SK-N-SH (cell line): ENCODE results near the gene APBB1IP. TPM values are rescaled to one million over a fixed set of nuclear protein-coding genes. Genes with fewer than 3 reads are reported as not detected.
"Not testable (repeated sequence)": the region's sequence is repeated elsewhere in the genome, so short reads cannot be mapped to it uniquely, and the experiment has no call there.

Source experiments
- CTCF ChIA-PET: fragments of 300-600, 350-600 bp; formaldehyde crosslinking; extraction: SDS; loops from one replicate; lab custom pipeline; 2021; lab: Yijun Ruan, JAX
- POLR2A ChIA-PET: fragments of 350-600 bp; sonication (Branson Sonifier 250); formaldehyde crosslinking; extraction: SDS; loops from one replicate; lab custom pipeline; 2020; ENCODE audit warnings: antibody characterized with exemption, inconsistent platforms; lab: Yijun Ruan, JAX
- DNase-seq: peaks from one replicate; pipeline ENCODE4 v3.0.0; 2012
- H2AFZ ChIP-seq: fragments of 200-600 bp; sonication (generic); 2 replicates; pipeline ENCODE4 v1.8.1; 2016; ENCODE audit warnings: antibody characterized with exemption, mild to moderate bottlenecking, low read depth
- H3F3A ChIP-seq: fragments of 200-600 bp; sonication (generic); replicated peaks from 2 replicates; pipeline ENCODE3; 2016; ENCODE audit warnings: antibody characterized with exemption, mild to moderate bottlenecking; ENCODE audit not compliant: insufficient read depth
- H3K27ac ChIP-seq, 2 experiments: fragments of 200-500 bp in 1 of 2; fragments of 200-600 bp in 1 of 2; sonication (Bioruptor generic) in 1 of 2; sonication (generic), shearing (Covaris generic) in 1 of 2; 2 replicates each; pipeline versions ENCODE4 v1.5.1 to v1.6.1; 2014 to 2016; ENCODE audit warnings: low read depth in 2 of 2, inconsistent platforms in 1 of 2, low read length in 1 of 2, mild to moderate bottlenecking in 1 of 2, mixed read lengths in 1 of 2
- H3K27me3 ChIP-seq: fragments of 200-600 bp; sonication (generic), shearing (Covaris generic); 2 replicates; pipeline ENCODE4 v1.6.1; 2016; ENCODE audit warnings: mixed run types; ENCODE audit not compliant: insufficient read depth
- H3K36me3 ChIP-seq, 2 experiments: fragments of 200-500 bp in 1 of 2; fragments of 200-600 bp in 1 of 2; sonication (Bioruptor generic) in 1 of 2; sonication (generic) in 1 of 2; replicated peaks in 1 of 2; 2 replicates each; pipeline versions ENCODE3 to v1.5.1; 2014 to 2016; ENCODE audit warnings: low read length in 1 of 2, mild to moderate bottlenecking in 1 of 2; ENCODE audit not compliant: insufficient read depth in 2 of 2, control insufficient read depth in 1 of 2
- H3K4me1 ChIP-seq, 2 experiments: fragments of 200-500 bp in 1 of 2; fragments of 200-600 bp in 1 of 2; sonication (Bioruptor generic) in 1 of 2; sonication (generic), shearing (Covaris generic) in 1 of 2; 2 replicates each; pipeline versions ENCODE4 v1.5.1 to v1.6.1; 2014 to 2016; ENCODE audit warnings: low read depth in 1 of 2, low read length in 1 of 2, mixed run types in 1 of 2; ENCODE audit not compliant: insufficient read depth in 2 of 2, control insufficient read depth in 1 of 2
- H3K4me2 ChIP-seq: fragments of 200-600 bp; sonication (generic), shearing (Covaris generic); 2 replicates; pipeline ENCODE4 v1.6.1; 2017; ENCODE audit warnings: mixed run types
- H3K4me3 ChIP-seq, 2 experiments: fragments of 200-500 bp in 1 of 2; fragments of 200-600 bp in 1 of 2; sonication (Bioruptor generic) in 1 of 2; sonication (generic), shearing (Covaris generic) in 1 of 2; 2 replicates each; pipeline versions ENCODE4 v1.5.1 to v1.8.1; 2014 to 2016; ENCODE audit warnings: low read depth in 2 of 2, inconsistent platforms in 1 of 2, low read length in 1 of 2, mild to moderate bottlenecking in 1 of 2, mixed read lengths in 1 of 2, moderate library complexity in 1 of 2
- H3K79me2 ChIP-seq: fragments of 200-600 bp; sonication (generic); 2 replicates; pipeline ENCODE4 v1.8.1; 2017; ENCODE audit warnings: mild to moderate bottlenecking; ENCODE audit not compliant: insufficient read depth
- H3K9ac ChIP-seq: fragments of 200-600 bp; sonication (generic); 2 replicates; pipeline ENCODE4 v1.6.1; 2017; ENCODE audit warnings: mixed run types
- H3K9me2 ChIP-seq: fragments of 200-600 bp; sonication (generic); 2 replicates; pipeline ENCODE4 v1.6.1; 2017; ENCODE audit warnings: mixed run types
- H3K9me3 ChIP-seq: fragments of 200-600 bp; sonication (generic); 2 replicates; pipeline ENCODE4 v1.6.1; 2017; ENCODE audit warnings: mixed run types, mild to moderate bottlenecking, moderate library complexity
- H4K20me1 ChIP-seq: fragments of 200-600 bp; sonication (generic); 2 replicates; pipeline ENCODE4 v1.6.1; 2017; ENCODE audit warnings: mild to moderate bottlenecking, mixed run types; ENCODE audit not compliant: insufficient read depth
- EP300 ChIP-seq, 2 experiments: IDR thresholded peaks; 2 replicates each; pipeline versions ENCODE4 v1.4.0 to v1.6.1; 2012; ENCODE audit warnings: borderline replicate concordance in 1 of 2, low read depth in 1 of 2, low read length in 1 of 2
- EZH2phosphoT487 ChIP-seq: fragments of 200-600 bp; sonication (generic); IDR thresholded peaks from 2 replicates; pipeline ENCODE4 v1.6.1; 2017; ENCODE audit warnings: low read depth, mixed run types, mild to moderate bottlenecking, antibody characterized with exemption, moderate library complexity, borderline replicate concordance
- FOXM1 ChIP-seq: IDR thresholded peaks from 2 replicates; pipeline ENCODE4 v1.4.0; 2012; ENCODE audit warnings: low read depth, mild to moderate bottlenecking
- IRF3 ChIP-seq: fragments of 150-350 bp; IDR thresholded peaks from 2 replicates; pipeline ENCODE4 v1.6.1; 2016; ENCODE audit warnings: mild to moderate bottlenecking, low read depth, low read length
- MXI1 ChIP-seq: IDR thresholded peaks from 2 replicates; pipeline ENCODE4 v1.6.1; 2012; ENCODE audit warnings: mild to moderate bottlenecking, low read depth, low read length, improper control_type of control experiment
- NRF1 ChIP-seq: IDR thresholded peaks from 2 replicates; pipeline ENCODE4 v1.6.1; 2012; ENCODE audit warnings: low read depth, mild to moderate bottlenecking, low read length
- REST ChIP-seq: IDR thresholded peaks from 2 replicates; pipeline ENCODE4 v1.6.1; 2012; ENCODE audit warnings: mild to moderate bottlenecking, low read depth, low read length, moderate library complexity
- SIN3A ChIP-seq: IDR thresholded peaks from 2 replicates; pipeline ENCODE4 v1.6.1; 2012; ENCODE audit warnings: low read depth, mild to moderate bottlenecking, low read length, moderate library complexity, borderline replicate concordance
- SMC3 ChIP-seq: IDR thresholded peaks from 2 replicates; pipeline ENCODE4 v1.6.1; 2012; ENCODE audit warnings: low read depth, low read length, improper control_type of control experiment
- WGBS: methylation state at CpG from one replicate; pipeline ENCODE4 v1.1.6; 2017; ENCODE audit warnings: low lambda C conversion rate; 5-methylcytosine and 5-hydroxymethylcytosine counted together
- polyA plus RNA-seq, 3 experiments: library from polyadenylated mRNA; depleted of rRNA; stranded (reverse); fragments of >200 nt; gene quantifications; 2 replicates each; pipeline ENCODE4 v1.2.3, GENCODE V29; 2012
- TF ChIP-seq, protein P1 (sequence below): IDR thresholded peaks from 2 replicates; pipeline ENCODE4 v1.4.0; 2012; ENCODE audit warnings: low read depth, borderline replicate concordance

Gene APBB1IP
- polyA plus RNA-seq, 1 of the 3 experiments (the other 2 are of a cell fraction), result not detected

- TF ChIP-seq REST (no peak), SMC3 (no peak), SIN3A (no peak), NRF1 (no peak)
- TF ChIP-seq, protein P1, sequence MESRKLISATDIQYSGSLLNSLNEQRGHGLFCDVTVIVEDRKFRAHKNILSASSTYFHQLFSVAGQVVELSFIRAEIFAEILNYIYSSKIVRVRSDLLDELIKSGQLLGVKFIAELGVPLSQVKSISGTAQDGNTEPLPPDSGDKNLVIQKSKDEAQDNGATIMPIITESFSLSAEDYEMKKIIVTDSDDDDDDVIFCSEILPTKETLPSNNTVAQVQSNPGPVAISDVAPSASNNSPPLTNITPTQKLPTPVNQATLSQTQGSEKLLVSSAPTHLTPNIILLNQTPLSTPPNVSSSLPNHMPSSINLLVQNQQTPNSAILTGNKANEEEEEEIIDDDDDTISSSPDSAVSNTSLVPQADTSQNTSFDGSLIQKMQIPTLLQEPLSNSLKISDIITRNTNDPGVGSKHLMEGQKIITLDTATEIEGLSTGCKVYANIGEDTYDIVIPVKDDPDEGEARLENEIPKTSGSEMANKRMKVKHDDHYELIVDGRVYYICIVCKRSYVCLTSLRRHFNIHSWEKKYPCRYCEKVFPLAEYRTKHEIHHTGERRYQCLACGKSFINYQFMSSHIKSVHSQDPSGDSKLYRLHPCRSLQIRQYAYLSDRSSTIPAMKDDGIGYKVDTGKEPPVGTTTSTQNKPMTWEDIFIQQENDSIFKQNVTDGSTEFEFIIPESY, result no peak
These were observed 35.9 kb downstream of the APBB1IP start (continued) for GRCh38 chr10:26474026-26474425.

GRCh38 chr10:26474845-26475244 is 36.7 kb downstream of the APBB1IP start:
- CTCF ChIA-PET, POLR2A ChIA-PET, H3K79me2 ChIP-seq, H3K9ac ChIP-seq, H3K27me3 ChIP-seq, H3K4me3 ChIP-seq, H3K4me2 ChIP-seq, H3K4me1 ChIP-seq, DNase-seq, H2AFZ ChIP-seq, H3K27ac ChIP-seq, H3F3A ChIP-seq, H3K9me3 ChIP-seq, H3K9me2 ChIP-seq, H3K36me3 ChIP-seq, H4K20me1 ChIP-seq: not testable (repeated sequence)
- 43% methylated on average over 8 of the region's 8 CpGs for WGBS

GRCh38 chr10:26475386-26475785 is 37.2 kb downstream of the APBB1IP start:
- no peaks in the 10 kb centered on the region for H3K9me2 ChIP-seq
- 21% methylated on average over 6 of the region's 6 CpGs for WGBS
- no peaks in the 10 kb centered on the region for H3K4me1 ChIP-seq
- DNase-seq, result no peak
- no peak overlapping the region for H3K4me2 ChIP-seq
- H4K20me1 ChIP-seq, result no peaks in the 10 kb centered on the region
- ChIA-PET POLR2A (no interaction called here), CTCF (no interaction called here)
- no peaks in the 10 kb centered on the region for H3K36me3 ChIP-seq
- H3F3A ChIP-seq, result no peaks in the 10 kb centered on the region
- H3K4me3 ChIP-seq, result no peak overlapping the region
- no peaks in the 10 kb centered on the region for H3K79me2 ChIP-seq
- H3K27me3 ChIP-seq, result no peaks in the 10 kb centered on the region
- H2AFZ ChIP-seq, result no peak overlapping the region
- H3K9me3 ChIP-seq, result no peaks in the 10 kb centered on the region
- no peak overlapping the region for H3K9ac ChIP-seq
- no peak overlapping the region for H3K27ac ChIP-seq
- no peak for TF ChIP-seq MXI1
- TF ChIP-seq IRF3, result no peak
- TF ChIP-seq, protein P1, result no peak
- TF ChIP-seq EP300 (IDR thresholded peaks at IDR 0.05; ENCODE audit: borderline replicate concordance in 1 of 2, low read depth in 1 of 2, low read length in 1 of 2), result no peak
- TF ChIP-seq SIN3A, result no peak
- TF ChIP-seq FOXM1, result no peak
- no peak for TF ChIP-seq EZH2phosphoT487
- TF ChIP-seq REST, result no peak
